H1 (cell line): Measurements from ENCODE around the gene WNT9B.

Experiments used
- BCL11A ChIP-seq, 2 experiments: IDR thresholded peaks; one replicate each; pipeline ENCODE4 v1.6.1; 2011; ENCODE audit warnings: low read depth in 2 of 2, low read length in 2 of 2, mild to moderate bottlenecking in 2 of 2
- CBX5 ChIP-seq: fragments of 300-800, 300-1000 bp; sonication (generic); IDR thresholded peaks from 2 replicates; pipeline ENCODE4 v1.7.1; 2016; ENCODE audit warnings: antibody characterized with exemption, low read length, low read depth
- CREB1 ChIP-seq: IDR thresholded peaks from 2 replicates; pipeline ENCODE4 v1.6.1; 2012; ENCODE audit warnings: inconsistent platforms
- EP300 ChIP-seq, 2 experiments: IDR thresholded peaks; 1 replicate in 1 of 2; 2 replicates in 1 of 2; pipeline ENCODE4 v1.6.1; 2011 to 2012; ENCODE audit warnings: low read depth in 2 of 2, low read length in 2 of 2, mild to moderate bottlenecking in 2 of 2, borderline replicate concordance in 1 of 2, inconsistent platforms in 1 of 2, moderate library complexity in 1 of 2
- JUN ChIP-seq: IDR thresholded peaks from 2 replicates; pipeline ENCODE4 v1.6.1; 2011; ENCODE audit warnings: low read depth, mild to moderate bottlenecking, improper control_type of control experiment, low read length
- POLR2A ChIP-seq, 2 experiments: IDR thresholded peaks; 1 replicate in 1 of 2; 2 replicates in 1 of 2; pipeline ENCODE4 v1.6.1; 2011; ENCODE audit warnings: low read depth in 2 of 2, low read length in 2 of 2, mild to moderate bottlenecking in 2 of 2; ENCODE audit errors: control extremely low read depth in 1 of 2
- RAD21 ChIP-seq, 2 experiments: IDR thresholded peaks in 1 of 2; conservative IDR thresholded peaks in 1 of 2; 2 replicates each; pipeline ENCODE4 v1.6.1; 2011; ENCODE audit warnings: low read depth in 2 of 2, low read length in 2 of 2, improper control_type of control experiment in 1 of 2, inconsistent platforms in 1 of 2, mild to moderate bottlenecking in 1 of 2, moderate library complexity in 1 of 2
- SP1 ChIP-seq: IDR thresholded peaks from 2 replicates; pipeline ENCODE4 v1.6.1; 2011; ENCODE audit warnings: low read depth, low read length
- SRF ChIP-seq: IDR thresholded peaks from 2 replicates; pipeline ENCODE4 v1.6.1; 2011; ENCODE audit warnings: mild to moderate bottlenecking, low read depth, low read length, moderate library complexity
- SUZ12 ChIP-seq: fragments of 200-600 bp; sonication (generic); IDR thresholded peaks from 2 replicates; pipeline ENCODE4 v1.6.1; 2012; ENCODE audit warnings: mild to moderate bottlenecking, inconsistent platforms, low read length, moderate library complexity, mixed read lengths
- ZNF274 ChIP-seq: IDR thresholded peaks from 2 replicates; pipeline ENCODE4 v1.7.0; 2012; ENCODE audit warnings: low read length, borderline replicate concordance; ENCODE audit errors: extremely low read depth
- TF ChIP-seq, protein P1 (sequence below), 3 experiments: IDR thresholded peaks; 1 replicate in 2 of 3; 2 replicates in 1 of 3; pipeline versions ENCODE4 v1.5.1 to v1.6.1; 2011; ENCODE audit warnings: low read length in 3 of 3, mild to moderate bottlenecking in 3 of 3, inconsistent platforms in 2 of 3, low read depth in 1 of 3, moderate library complexity in 1 of 3; ENCODE audit not compliant: insufficient read depth in 1 of 3; ENCODE audit errors: control extremely low read depth in 1 of 3
- TF ChIP-seq, protein P2 (sequence below): IDR thresholded peaks from 2 replicates; pipeline ENCODE4 v1.6.1; 2012; ENCODE audit warnings: inconsistent platforms

DNA sequence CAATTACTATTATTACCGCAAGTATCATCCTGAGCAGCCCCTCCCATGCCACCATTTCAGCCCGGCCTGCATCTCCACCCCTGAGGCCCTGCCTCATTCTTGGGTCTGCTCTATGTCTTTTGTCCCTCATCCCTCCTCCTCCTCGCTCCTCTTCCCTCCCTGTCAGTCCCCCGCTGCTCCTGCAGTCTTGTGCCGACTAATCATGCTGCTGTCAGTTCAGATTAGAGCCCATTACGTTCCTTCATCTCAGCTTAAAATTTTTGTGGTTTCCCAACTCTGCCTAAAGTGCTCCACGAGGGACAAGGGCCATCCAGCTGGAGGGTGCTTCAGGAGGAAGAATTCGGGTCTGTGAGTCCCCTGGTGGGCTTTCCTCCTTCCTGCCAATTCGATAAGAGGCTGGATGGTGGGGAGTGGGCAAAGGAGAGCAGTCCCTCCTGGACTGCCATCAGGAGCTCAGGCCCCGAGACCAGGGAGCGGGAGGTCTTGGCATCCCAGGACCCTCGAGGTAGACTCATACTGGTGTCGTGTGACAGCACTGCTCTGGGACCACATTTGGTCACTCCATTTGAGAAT is 38.7 kb downstream of the WNT9B start:
- TF ChIP-seq SUZ12 (no peak), SRF (no peak), JUN (no peak), CBX5 (no peak), POLR2A (IDR thresholded peaks at IDR 0.05; ENCODE audit: control extremely low read depth in 1 of 2, low read depth in 2 of 2, low read length in 2 of 2) (no peak), CREB1 (no peak), ZNF274 (no peak), RAD21 (IDR thresholded peaks at IDR 0.05 in 1 of 2, conservative IDR thresholded peaks at IDR 0.05 in 1 of 2; ENCODE audit: low read depth in 2 of 2, low read length in 2 of 2) (no peak), SP1 (no peak), BCL11A (IDR thresholded peaks at IDR 0.05; ENCODE audit: low read depth in 2 of 2, low read length in 2 of 2) (no peak), EP300 (IDR thresholded peaks at IDR 0.05; ENCODE audit: borderline replicate concordance in 1 of 2, low read depth in 2 of 2, low read length in 2 of 2) (no peak)
- TF ChIP-seq, protein P1, sequence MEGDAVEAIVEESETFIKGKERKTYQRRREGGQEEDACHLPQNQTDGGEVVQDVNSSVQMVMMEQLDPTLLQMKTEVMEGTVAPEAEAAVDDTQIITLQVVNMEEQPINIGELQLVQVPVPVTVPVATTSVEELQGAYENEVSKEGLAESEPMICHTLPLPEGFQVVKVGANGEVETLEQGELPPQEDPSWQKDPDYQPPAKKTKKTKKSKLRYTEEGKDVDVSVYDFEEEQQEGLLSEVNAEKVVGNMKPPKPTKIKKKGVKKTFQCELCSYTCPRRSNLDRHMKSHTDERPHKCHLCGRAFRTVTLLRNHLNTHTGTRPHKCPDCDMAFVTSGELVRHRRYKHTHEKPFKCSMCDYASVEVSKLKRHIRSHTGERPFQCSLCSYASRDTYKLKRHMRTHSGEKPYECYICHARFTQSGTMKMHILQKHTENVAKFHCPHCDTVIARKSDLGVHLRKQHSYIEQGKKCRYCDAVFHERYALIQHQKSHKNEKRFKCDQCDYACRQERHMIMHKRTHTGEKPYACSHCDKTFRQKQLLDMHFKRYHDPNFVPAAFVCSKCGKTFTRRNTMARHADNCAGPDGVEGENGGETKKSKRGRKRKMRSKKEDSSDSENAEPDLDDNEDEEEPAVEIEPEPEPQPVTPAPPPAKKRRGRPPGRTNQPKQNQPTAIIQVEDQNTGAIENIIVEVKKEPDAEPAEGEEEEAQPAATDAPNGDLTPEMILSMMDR (IDR thresholded peaks at IDR 0.05; ENCODE audit: control extremely low read depth in 1 of 3, insufficient read depth in 1 of 3, low read depth in 1 of 3, low read length in 3 of 3) = no peak
- TF ChIP-seq, protein P2, sequence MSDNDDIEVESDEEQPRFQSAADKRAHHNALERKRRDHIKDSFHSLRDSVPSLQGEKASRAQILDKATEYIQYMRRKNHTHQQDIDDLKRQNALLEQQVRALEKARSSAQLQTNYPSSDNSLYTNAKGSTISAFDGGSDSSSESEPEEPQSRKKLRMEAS = no peak
